HG02970 (cell line): Measurements from ENCODE around the gene ZMYM4.

Experiments
- ATAC-seq: cut with Tn5 transposase; IDR thresholded peaks from one replicate; pipeline ENCODE4 v1.9.1; 2021; ENCODE audit warnings: mild to moderate bottlenecking, moderate library complexity, moderate number of reproducible peaks; ENCODE audit not compliant: unreplicated experiment, low FRiP score

The ZMYM4 gene

GRCh38 chr1:35390600-35391494, 122.3 kb downstream of the ZMYM4 start:
- ATAC-seq, result no peak

DNA sequence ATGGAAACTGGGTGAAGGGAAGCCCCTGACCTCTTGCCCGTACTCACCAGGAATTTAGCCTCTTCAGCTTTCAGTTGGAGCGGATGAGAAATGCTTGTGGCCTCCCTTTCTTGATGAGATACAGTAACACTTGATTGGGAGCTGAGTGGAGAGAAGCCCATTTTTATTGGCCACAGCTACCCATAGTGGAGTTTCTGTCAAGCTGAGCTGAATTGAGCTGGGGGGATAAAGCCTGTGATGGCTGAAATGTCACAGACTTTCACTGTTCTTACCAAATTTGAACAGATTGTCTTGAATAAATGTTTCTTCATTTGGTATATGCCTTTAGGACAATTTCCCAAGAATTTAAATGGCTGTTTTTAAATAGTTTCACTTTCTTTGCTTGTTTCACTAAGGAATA, 125.9 kb downstream of the ZMYM4 start:
- ATAC-seq, result no peak

DNA sequence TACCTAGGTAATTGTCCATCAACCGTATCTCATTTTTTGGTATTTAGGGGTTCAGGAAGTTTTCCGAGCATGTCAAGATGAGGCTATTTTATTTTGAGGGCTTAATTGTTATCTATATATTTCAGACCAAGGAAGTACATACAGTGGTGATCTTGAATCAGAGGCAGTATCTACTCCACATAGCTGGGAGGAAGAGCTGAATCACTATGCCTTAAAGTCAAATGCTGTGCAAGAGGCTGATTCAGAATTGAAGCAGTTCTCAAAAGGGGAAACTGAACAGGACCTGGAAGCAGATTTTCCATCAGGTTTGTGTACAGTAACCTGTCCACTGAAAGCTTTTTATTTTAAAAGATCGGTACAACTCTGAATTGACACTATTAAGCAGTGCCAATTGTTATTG, 130.2 kb downstream of the ZMYM4 start:
- no peak for ATAC-seq

GRCh38 chr1:35401049-35401448, 132.5 kb downstream of the ZMYM4 start:
- no peak for ATAC-seq

DNA sequence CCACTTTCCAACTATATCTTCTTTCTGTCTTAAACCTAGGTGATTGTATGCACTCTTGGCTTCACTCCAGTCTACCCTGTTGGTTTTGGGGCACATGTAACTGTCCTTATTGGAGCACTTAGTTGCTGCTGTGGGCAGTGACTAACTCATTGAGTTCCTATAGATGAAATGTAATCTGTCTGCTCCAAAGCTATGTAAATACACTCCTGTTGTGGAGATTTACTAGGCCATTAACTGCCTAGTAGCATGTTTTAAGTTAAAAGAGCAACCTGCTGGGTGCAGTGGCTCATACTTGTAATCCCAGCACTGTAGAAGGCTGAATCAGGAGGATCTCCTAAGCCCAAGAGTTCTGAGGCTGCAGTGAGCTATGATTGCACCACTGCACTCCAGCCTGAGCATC, 137.6 kb downstream of the ZMYM4 start:
- ATAC-seq, result no peak

- no peak for ATAC-seq
Observed at GRCh38 chr1:35407743-35408142, 139.2 kb downstream of the ZMYM4 start.

GRCh38 chr1:35408925-35409324, 140.4 kb downstream of the ZMYM4 start:
- no peak for ATAC-seq

- ATAC-seq, result no peak
Observed at GRCh38 chr1:35426097-35426586, 157.6 kb downstream of the ZMYM4 start.

- no peak for ATAC-seq
Observed at GRCh38 chr1:35428360-35428759, 159.9 kb downstream of the ZMYM4 start.

- ATAC-seq, result no peak
Observed at GRCh38 chr1:35430762-35431161, 162.3 kb downstream of the ZMYM4 start.

DNA sequence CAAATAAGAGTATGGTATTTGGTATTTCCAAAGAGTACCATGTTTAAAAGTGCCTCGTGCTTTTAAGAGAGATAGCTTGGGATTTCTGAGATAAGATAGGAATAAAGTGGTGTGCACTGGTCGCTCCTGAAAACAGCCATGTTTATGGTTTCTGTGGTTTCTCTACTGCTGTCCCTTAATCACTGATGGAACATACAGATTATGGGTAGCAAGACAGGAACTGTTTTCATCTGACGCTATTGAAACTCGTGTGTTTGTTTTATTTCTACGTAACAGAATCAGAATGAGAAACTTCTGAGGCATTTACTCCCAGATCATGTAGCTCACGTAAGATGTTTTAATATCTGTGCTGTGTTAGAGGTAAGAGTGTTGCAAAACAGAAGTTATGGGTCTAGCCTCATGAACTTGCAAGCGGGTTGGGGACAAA, 162.7 kb downstream of the ZMYM4 start:
- ATAC-seq, result no peak

- ATAC-seq, result no peak
Observed at GRCh38 chr1:35432231-35432630, 163.7 kb downstream of the ZMYM4 start.

DNA sequence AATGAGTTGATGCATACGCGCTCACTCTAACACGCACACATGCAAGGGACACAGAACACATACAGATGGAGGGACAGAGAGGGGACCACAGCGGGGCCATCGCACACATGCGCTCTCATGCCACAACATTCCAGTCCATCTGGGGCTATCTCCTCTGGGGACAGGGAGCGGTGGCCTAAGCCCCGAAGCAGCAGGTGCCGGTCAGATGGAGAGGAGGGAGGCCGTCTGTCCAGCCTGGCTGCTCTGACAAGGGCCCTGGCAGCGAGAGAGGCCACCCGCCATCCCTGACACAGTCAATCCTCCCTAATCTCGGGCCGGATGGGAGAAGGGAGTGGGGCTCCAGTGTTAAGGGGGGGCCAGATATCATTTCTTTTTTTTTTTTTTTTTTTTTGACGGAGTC, 165.2 kb downstream of the ZMYM4 start:
- no peak for ATAC-seq

DNA sequence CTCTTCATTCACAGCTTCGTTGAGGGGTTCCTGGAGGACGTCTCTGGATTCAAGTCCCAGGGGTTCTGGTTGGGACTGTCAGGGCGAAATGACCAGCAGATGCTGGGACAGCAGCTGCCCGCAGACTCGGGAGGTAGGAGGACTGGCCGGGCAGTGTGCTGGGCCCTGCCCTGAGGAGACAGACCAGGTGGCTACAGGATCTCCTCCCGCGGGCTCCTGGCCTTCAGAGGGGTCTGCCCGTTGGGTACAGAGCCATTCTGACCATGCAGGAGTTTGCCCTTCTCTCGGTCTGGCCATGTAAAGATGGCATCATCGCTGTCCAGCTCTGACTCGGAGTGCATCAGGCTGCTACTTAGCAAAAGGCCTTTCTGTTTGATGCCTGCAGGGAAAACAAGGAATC, 166.2 kb downstream of the ZMYM4 start:
- no peak for ATAC-seq

DNA sequence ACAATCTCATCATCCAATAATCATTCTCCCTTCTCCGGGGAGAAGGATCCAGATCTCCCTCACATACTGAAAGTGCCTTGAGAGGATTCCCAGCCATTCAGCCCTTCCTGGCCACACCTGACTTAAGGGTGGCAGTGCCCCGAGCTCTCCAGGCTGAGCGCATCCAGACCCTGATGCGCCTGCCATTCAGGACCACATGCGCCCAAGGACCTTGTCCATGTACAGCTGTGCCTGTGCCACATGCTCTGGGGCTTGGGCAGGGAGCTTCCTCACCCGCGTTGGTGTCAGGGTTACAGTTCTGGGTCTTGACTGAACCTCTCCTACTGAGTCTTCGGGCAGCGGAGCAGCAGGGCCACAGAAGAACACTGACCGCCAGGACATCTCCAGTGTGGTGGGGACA, 167.6 kb downstream of the ZMYM4 start:
- ATAC-seq, result no peak

GRCh38 chr1:35437200-35437599, 168.7 kb downstream of the ZMYM4 start:
- ATAC-seq, result no peak

DNA sequence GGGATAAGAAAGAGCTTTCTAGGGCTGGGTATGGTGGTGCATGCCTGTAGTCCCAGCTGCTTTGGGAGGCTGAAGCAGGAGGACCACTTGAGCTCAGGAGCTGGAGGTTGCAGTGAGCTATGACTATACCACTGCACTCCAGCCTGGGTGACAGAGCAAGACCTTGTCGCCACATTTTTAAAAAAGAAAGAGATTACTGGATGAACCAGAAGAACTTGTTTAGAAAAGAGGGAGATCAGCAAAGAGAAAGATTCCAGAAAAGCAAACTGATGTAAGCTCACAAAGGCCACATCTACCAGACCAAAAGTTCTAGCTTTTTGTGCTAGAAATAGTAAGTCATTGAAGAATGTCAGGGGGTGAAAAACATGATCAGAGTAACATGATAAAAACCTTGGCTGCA, 171.1 kb downstream of the ZMYM4 start:
- ATAC-seq, result no peak

DNA sequence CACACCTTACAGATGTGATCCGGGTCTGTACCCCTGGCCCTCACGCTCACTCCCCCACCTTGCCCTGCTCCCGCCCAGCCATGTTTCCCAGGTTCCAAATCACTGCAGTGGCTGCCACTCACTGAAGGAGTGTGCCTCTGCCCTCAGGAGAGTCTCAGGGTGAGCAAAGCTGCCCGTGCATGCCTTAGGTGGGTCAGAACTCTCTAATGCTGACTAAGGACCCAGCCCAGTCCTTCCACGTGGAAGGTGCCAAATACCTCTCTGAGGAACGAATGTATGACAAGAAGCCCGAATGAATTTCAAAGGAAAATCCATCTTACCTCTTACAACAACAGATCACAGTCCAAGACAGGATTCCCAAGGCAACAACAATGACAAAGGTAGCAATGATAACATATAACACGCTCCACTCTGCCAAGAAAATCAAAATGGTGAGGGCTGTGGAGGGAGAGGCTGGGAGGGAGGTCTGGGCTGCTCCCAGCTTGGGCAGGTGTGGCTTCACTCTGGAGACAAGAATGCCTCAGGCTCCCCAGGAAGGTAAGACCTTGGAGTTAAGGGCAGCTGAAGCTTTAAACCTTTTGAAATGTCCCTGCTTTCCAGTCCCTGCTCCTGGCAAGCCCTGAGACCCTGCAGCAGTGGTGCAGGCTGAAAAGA, 173.5 kb downstream of the ZMYM4 start:
- no peak for ATAC-seq

DNA sequence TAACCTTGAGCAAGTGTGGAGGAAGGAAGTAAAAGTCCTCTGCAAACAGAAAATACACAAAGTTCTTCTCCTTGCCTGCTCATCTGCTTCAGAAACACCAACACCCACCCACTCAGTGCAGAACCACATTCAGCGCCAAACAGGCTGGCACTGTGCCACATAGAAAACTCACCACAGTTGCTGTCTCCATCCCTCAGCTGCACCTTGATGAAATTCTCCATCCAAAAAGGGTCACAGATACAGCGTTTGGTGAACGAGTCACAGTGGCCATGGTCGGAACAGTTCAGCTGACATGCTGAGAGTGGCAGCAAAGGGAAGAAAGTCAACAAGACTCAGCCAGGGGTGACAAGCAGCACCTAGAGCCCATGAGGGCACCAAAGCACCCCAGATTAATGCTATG, 174.2 kb downstream of the ZMYM4 start:
- ATAC-seq, result no peak

- no peak for ATAC-seq
Observed at GRCh38 chr1:35443768-35444518, 175.4 kb downstream of the ZMYM4 start.

- ATAC-seq, result no peak
Observed at GRCh38 chr1:35444519-35444774, 175.9 kb downstream of the ZMYM4 start.
